Anterior cingulate cortex (tissue), 58 donors: ENCODE data around the gene SYNPO.

Experiments
- DNase-seq, 58 donors: peaks; one replicate each; lab custom pipeline; 2025; lab: John Stamatoyannopoulos, UW

The SYNPO gene

DNA sequence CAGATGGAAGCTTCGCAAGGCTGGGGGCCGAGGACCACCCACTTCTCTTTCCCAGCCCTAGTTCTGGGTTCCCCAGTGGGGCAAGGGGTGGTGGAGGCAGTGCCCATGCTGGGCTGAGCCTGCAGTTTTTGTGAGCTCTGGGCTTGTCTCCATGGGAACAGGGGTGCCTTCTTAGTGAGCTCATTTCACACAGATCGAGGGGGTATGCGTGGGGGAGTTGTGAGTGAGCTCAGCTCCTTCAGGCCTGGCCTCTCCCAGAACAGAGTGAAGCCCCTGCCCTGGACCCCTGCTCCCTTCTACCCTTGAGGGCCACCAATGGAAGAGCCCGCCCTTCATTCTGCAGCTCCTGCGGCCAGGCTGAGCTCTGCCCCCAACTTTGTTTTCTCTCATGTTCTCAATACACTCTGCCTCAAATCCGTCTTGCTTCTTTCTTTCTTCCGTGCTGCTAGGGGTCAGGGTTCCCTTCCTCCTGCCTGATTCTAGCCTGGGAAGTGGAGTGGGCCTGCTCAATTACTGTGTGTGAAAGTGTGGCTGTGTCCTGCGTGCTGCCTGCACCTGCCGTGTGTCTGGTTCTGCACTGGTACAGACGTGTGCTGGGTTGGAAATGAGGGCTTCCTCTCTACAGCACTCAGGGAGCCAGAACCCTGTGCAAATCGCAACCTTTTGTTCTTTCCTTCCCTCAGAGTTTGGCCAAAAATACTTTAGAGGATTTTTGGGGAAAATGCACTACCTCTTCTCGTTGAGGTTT is 11.6 kb downstream of the SYNPO start:
- no peak for DNase-seq

DNA sequence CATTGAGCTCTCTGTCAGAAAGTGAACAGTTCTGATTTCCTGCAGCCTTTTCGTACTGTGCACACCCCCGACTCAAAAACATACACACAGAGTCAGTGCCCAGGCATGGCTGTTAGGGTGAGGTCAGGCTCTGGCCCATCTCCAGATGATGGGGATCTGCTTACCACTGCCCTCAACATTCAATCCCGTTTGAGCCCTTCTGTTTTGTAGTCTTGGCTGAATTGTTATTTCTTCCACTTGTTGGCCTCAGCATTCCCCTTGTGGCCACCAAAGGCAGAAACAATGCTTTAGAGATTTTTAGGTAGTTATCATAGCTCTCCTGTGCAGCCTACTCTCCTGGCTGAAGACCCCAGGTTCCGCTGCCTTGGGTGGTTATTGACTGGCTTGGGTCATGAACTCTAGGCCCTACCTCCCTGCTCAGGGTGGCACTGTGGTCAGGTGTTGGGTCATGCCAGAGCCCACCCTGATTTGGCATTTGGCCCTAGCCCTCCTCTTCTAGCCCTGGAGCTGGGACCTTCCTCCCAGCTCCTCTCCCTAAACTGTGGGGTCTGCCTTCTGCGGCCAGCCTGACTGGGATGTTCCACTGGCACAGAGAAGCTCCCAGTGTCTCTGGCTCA is 12.8 kb downstream of the SYNPO start:
- no peak for DNase-seq

DNA sequence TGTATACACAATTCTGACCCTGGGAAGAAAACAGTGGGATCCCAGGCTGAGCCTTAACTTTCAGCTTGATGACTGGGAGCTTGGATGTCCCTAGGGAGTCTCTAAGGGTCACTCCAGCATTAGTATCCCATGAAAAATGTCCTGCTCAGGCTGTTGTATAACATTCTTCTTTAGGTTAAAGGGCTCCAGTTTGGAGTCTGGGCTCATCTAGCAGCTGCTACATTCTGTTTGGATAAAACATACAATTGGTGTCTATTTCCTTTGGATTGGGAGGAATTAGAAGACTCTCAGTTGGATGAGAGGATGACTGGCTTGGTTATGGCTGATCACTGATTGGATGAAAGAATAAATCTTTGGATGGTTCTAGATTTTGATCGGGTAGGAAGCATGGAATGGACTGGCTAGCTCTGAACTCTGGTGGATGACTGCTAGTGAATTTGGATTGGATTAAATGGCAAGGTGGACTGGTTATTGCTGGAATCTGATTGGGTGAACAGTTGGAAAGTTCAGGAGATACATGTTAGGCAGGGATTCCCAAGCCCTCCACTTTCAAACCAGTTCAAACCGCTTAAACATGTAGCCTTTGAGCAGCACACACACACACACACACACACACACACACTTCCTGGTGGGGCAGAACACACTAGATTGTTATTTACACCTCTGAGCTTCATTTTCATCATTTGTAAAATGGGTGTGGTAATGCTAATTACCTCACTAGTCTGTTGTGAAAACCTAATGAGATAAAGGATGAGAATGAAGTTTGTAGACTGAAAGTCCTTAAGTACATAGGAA is 13.5 kb downstream of the SYNPO start:
- DNase-seq, result no peak

- DNase-seq, result no peak
Observed at GRCh38 chr5:150655221-150655620, 14.8 kb downstream of the SYNPO start.

DNA sequence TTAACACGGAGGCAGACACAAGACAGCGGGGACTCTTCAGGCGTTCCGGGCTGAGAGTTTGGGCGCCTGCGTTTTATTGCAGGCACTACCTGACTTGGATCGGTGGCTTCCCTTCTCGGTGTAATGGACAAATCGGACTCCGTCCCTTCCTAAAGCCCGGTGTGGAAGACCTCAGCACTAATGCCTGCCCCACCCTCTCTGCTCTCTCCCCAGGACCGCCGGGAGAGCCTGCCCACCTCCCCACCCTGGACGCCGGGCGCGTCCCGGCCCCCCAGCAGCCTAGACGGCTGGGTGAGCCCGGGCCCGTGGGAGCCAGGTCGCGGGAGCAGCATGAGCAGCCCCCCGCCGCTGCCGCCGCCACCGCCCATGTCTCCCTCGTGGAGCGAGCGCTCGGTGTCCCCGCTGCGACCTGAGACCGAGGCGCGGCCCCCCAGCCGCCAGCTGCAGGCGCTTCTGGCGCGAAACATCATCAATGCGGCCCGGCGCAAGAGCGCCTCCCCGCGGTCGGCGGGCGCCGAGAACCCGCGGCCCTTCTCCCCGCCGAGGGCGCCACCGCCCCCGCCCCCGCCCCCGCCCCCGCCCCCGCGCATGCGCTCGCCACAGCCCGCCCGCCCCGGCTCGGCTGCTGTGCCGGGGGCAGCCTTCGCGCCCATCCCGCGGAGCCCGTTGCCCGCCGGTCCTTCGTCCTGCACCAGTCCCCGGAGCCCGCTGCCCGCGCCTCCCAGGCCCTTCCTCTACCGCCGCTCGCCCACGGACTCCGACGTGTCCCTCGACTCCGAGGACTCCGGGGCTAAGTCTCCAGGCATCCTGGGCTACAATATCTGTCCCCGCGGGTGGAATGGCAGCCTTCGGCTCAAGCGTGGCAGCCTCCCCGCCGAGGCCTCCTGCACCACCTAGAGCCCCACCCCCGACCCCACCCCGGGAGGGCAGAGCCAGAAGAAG is 16.0 kb downstream of the SYNPO start:
- peak in 43 of 58 donors; percentile 24 to 79 (median 62) for DNase-seq

- DNase-seq, result no peak
Observed at GRCh38 chr5:150658121-150658520, 17.7 kb downstream of the SYNPO start.

GRCh38 chr5:150658699-150659265 is 18.3 kb downstream of the SYNPO start:
- DNase-seq, result no peak

GRCh38 chr5:150659360-150660107 is 19.1 kb downstream of the SYNPO start:
- no peak for DNase-seq

GRCh38 chr5:150660108-150660831 is 19.8 kb downstream of the SYNPO start:
- DNase-seq, result no peak

DNA sequence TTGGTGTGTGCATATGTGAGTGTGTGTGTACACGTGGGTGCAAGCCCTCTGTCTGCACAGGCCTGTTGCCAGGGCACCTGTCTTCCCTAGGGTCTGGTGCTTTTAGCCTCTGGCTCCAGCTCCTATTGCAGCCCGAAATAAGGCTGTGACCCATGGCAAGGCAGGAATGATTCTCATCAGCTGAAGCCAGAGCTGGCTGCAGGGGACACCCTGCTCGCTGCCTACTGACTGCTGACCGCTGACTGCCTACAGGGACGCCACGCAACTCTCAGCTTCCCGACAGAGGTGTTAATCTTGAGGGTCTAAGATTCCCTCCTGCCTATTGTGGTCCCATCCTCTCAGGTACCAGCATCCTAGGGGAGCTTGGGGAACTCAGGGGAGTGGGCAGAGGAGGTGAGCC is 20.6 kb downstream of the SYNPO start, which contains the start of gene MYOZ3:
Gene MYOZ3 (plus strand): TSS at position 166 of the 400 bp plus-strand sequence. CDS start 1,691 bp downstream, outside the sequence.
- no peak for DNase-seq

DNA sequence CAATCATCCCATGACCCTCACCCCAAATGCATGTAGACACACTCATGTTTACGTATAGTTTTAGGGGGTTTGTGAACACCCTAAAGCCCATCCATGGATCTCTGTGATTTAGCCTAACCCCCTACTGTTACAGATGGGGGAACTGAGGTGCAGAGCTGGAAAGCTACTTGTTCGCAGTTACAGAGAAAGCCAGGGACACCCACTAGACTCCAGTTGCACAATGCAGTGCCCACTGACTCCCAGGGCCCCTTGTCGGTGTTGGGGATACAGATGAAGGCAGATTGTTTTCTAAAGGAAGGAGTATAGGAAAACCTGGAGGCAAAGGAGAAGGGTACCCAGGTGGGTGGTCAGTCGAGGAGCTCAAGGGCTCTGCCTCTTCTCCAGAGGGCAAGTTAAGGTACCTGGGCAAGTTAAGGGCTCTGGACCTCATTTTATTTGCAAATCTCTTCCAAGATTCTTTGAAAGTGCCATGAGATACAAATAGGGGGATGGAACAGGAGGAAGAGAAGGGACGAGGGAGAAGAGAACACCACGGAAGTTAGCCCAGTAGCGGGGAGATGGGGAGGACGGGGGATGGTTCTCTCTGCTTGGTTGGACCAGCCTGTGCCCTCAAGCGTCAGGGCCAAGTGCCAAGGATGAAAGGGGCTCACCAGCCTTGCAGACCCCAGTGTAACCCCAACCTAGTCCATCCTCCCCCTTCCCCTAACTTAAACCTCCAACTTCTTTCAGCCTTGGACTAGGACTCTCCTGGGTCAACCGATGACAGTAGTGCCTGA is 21.5 kb downstream of the SYNPO start:
- DNase-seq, result no peak

DNA sequence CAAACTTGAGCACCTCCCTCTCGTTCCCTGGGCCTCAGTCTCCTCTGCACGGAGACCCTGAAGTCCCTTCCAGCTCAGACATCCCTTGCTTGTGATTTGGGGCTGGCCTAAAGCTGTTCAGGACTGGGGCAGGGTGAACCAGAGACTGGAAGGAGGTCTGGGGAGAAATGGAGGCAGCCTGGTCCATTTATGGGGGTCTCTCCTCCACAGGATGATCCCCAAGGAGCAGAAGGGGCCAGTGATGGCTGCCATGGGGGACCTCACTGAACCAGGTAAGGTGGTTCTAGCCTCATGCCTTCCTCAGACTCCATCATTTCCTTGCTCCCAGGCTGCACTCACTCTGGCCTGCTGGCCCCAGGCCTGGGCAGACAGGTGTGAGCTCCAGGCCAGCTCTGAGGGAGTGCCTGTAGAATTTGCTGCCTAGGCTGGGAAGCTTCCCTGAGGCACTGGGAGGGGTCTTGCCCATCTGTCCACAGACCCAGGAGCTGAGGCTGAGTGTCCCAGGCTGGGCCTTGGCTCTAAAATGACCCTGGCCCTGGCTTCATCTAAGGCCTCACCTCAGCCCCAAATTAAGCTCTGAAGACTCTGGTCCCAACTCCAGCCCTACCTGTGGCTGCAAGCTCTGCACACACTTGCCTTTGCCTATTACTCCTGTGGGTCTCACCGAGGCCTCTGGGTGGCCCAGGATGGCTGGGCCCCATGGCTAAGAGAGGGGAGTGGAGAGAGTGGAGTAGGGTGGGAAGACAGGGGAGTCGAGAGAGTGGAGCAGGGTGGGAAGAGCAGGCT is 22.5 kb downstream of the SYNPO start:
- DNase-seq, result no peak

DNA sequence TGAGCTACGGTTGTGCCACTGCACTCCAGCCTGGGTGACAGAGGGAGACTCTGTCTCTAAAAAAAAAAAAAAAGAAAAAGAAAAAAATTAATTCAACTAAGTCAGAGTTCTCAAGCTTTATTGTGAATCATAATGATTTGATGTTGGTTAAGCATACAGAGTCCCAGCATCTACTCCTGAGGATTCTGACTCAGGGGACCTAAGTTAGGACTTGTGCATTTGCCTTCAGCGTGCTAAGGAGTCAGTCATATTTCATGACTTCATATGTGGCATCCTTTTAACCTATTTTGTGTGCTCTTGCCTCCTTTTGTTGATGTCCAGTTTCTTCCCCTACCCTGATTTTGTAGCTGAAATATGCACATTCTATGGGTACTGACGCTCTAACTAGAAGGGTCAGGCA is 23.5 kb downstream of the SYNPO start:
- no peak for DNase-seq

- no peak for DNase-seq
Observed at GRCh38 chr5:150665044-150665443, 24.6 kb downstream of the SYNPO start.

DNA sequence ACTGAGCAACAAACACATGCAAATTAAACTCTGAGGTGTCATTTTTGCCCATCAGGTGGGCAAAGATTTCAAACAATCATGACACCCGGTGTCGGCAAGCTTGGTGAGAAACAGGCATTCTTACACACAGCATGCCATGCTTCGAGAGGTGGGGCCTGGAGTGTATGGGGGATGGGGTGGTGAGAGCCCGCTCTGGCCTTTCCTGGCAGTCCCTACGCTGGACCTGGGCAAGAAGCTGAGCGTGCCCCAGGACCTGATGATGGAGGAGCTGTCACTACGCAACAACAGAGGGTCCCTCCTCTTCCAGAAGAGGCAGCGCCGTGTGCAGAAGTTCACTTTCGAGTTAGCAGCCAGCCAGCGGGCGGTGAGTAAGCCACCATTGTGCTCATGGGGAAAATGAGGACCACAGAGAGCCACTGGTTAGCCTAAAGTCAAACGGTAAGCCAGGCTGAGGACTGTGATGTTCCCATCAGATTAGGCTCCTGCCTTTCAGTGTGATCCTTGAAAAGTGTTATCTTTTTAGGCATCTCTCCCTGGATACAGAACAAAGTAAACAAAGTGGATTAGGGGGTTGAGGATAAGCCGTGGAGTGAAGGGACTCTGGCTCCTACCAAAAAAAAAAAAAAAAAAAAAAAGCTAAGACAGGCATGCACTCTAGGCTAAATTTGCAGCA is 30.0 kb downstream of the SYNPO start:
- no peak for DNase-seq

DNA sequence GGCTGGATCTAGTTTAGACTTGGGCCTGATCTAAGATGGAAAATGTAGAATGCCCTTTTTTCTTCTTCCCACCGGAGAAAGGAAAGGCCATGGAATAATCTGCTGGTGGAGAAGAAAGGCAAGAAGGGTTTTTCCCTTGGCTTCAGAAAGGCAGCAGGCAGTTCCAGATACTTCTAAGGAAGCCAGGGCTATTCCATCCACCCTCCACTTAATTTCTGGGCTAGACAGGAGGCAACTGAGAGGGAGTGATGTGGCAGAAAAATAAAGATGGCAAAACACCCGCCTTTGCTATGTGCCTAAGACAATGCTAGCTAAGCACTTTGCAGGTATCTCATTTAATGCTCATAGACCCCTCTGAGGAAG is 30.5 kb downstream of the SYNPO start:
- no peak for DNase-seq
